Panc1 (cell line): ENCODE results near the gene OR14J1.
"Not testable (repeated sequence)": the region's sequence is repeated elsewhere in the genome, so short reads cannot be mapped to it uniquely, and the experiment has no call there.

Experiments
- REST ChIP-seq, 2 experiments: IDR thresholded peaks; 2 replicates each; pipeline ENCODE4 v1.6.1; 2011 to 2012; ENCODE audit warnings: low read depth in 2 of 2, control low read depth in 1 of 2, low read length in 1 of 2, mild to moderate bottlenecking in 1 of 2, moderate library complexity in 1 of 2; ENCODE audit not compliant: insufficient read depth in 1 of 2
- SIN3A ChIP-seq: IDR thresholded peaks from 2 replicates; pipeline ENCODE4 v1.6.1; 2012; ENCODE audit warnings: low read depth, mild to moderate bottlenecking, low read length, moderate library complexity, borderline replicate concordance; ENCODE audit not compliant: insufficient read depth
- TF ChIP-seq, protein P1 (sequence below): fragments of 450-650 bp; IDR thresholded peaks from 2 replicates; pipeline ENCODE4 v1.5.1; 2017; ENCODE audit warnings: mild to moderate bottlenecking

GRCh38 chr6:29349348-29349747 is 47.8 kb downstream of the OR14J1 start:
- TF ChIP-seq SIN3A; REST (IDR thresholded peaks at IDR 0.05; ENCODE audit: insufficient read depth in 1 of 2, low read depth in 2 of 2, low read length in 1 of 2): not testable (repeated sequence)
- TF ChIP-seq, protein P1, sequence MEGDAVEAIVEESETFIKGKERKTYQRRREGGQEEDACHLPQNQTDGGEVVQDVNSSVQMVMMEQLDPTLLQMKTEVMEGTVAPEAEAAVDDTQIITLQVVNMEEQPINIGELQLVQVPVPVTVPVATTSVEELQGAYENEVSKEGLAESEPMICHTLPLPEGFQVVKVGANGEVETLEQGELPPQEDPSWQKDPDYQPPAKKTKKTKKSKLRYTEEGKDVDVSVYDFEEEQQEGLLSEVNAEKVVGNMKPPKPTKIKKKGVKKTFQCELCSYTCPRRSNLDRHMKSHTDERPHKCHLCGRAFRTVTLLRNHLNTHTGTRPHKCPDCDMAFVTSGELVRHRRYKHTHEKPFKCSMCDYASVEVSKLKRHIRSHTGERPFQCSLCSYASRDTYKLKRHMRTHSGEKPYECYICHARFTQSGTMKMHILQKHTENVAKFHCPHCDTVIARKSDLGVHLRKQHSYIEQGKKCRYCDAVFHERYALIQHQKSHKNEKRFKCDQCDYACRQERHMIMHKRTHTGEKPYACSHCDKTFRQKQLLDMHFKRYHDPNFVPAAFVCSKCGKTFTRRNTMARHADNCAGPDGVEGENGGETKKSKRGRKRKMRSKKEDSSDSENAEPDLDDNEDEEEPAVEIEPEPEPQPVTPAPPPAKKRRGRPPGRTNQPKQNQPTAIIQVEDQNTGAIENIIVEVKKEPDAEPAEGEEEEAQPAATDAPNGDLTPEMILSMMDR: not testable (repeated sequence)
